Measurements from ENCODE around the gene SLC2A1. TPM values are rescaled to one million over a fixed set of nuclear protein-coding genes. Genes with fewer than 3 reads are reported as not detected.

The SLC2A1 gene
- total and polyA plus RNA-seq, 7 donors: 1.1 to 3.8 (median 2.1) TPM

GRCh38 chr1:42975561-42976225 is 17.0 kb upstream of the SLC2A1 start:
- no peak overlapping the region for H3K4me3 ChIP-seq
- H3K27me3 ChIP-seq (ENCODE audit: insufficient read depth in 3 of 3, low read length in 2 of 3): peaks cover 0 to 13% (median 0%) of the 10 kb centered on the region in 3 donors
- intact Hi-C loops (cut with DNase I): no loop called here
- no peaks in the 10 kb centered on the region for H3K9me3 ChIP-seq
- DNase-seq (no peak), ATAC-seq (no peak)
- H3K4me1 ChIP-seq: no peaks in the 10 kb centered on the region
- no peak overlapping the region for H3K27ac ChIP-seq
- WGBS, 3 donors: 90 to 91% (median 91%) methylated on average over 4 of the region's 4 CpGs
- no peaks in the 10 kb centered on the region for H3K36me3 ChIP-seq (ENCODE audit: insufficient read depth in 1 of 2, low read depth in 1 of 2)
- TF ChIP-seq CTCF (IDR thresholded peaks at IDR 0.05): no peak

- no peak overlapping the region for H3K27ac ChIP-seq
- no peaks in the 10 kb centered on the region for H3K36me3 ChIP-seq (ENCODE audit: insufficient read depth in 1 of 2, low read depth in 1 of 2)
- TF ChIP-seq CTCF (IDR thresholded peaks at IDR 0.05): no peak
- no peak overlapping the region for H3K4me3 ChIP-seq
- H3K27me3 ChIP-seq (ENCODE audit: insufficient read depth in 3 of 3, low read length in 2 of 3): peaks cover 0 to 5% (median 0%) of the 10 kb centered on the region in 3 donors
- WGBS, 3 donors: 68 to 72% (median 72%) methylated on average over 3 of the region's 3 CpGs
- intact Hi-C loops (cut with DNase I): no loop called here
- H3K4me1 ChIP-seq: no peaks in the 10 kb centered on the region
- no peaks in the 10 kb centered on the region for H3K9me3 ChIP-seq
- DNase-seq: no peak
- ATAC-seq: no peak
Measured at GRCh38 chr1:42974767-42975437, 16.2 kb upstream of the SLC2A1 start.

GRCh38 chr1:42973799-42974198 is 15.1 kb upstream of the SLC2A1 start:
- intact Hi-C loops (cut with DNase I): no loop called here
- Histone ChIP-seq H3K27ac (no peak overlapping the region), H3K4me1 (no peaks in the 10 kb centered on the region)

GRCh38 chr1:42973286-42973685 is 14.6 kb upstream of the SLC2A1 start:
- Histone ChIP-seq H3K36me3 (ENCODE audit: insufficient read depth in 1 of 2, low read depth in 1 of 2) (no peaks in the 10 kb centered on the region), H3K9me3 (no peaks in the 10 kb centered on the region), H3K4me3 (no peak overlapping the region), H3K27ac (no peak overlapping the region), H3K27me3 (ENCODE audit: insufficient read depth in 3 of 3, low read length in 2 of 3) (no peaks in the 10 kb centered on the region), H3K4me1 (no peaks in the 10 kb centered on the region)
- intact Hi-C loops (cut with DNase I): no loop called here
- no peak for TF ChIP-seq CTCF (IDR thresholded peaks at IDR 0.05)
- WGBS, 3 donors: 65 to 73% (median 69%) methylated on average over 11 of the region's 11 CpGs
- DNase-seq: no peak
- ATAC-seq: peak in 2 of 4 donors; percentile 52 to 93

More at GRCh38 chr1:42973799-42974198, 15.1 kb upstream of the SLC2A1 start:
- TF ChIP-seq CTCF (IDR thresholded peaks at IDR 0.05): no peak
- ATAC-seq (no peak), DNase-seq (no peak)
- Histone ChIP-seq H3K4me3 (no peak overlapping the region), H3K36me3 (ENCODE audit: insufficient read depth in 1 of 2, low read depth in 1 of 2) (no peaks in the 10 kb centered on the region), H3K27me3 (ENCODE audit: insufficient read depth in 3 of 3, low read length in 2 of 3) (no peaks in the 10 kb centered on the region), H3K9me3 (no peaks in the 10 kb centered on the region)
- WGBS, 3 donors: 86 to 90% (median 87%) methylated on average over 3 of the region's 3 CpGs
